Esophagus squamous epithelium (tissue), 4 donors: Measurements from ENCODE around the gene CAMTA1.

Experiments used
- CTCF ChIP-seq, 6 experiments: fragments of 450-650 bp in 4 of 6; fragments of 200-600 bp in 2 of 6; sonication (generic) in 2 of 6; IDR thresholded peaks; one replicate each; pipeline ENCODE4 v1.5.1; 2016 to 2019; ENCODE audit warnings: antibody characterized with exemption in 6 of 6, mild to moderate bottlenecking in 4 of 6, moderate library complexity in 4 of 6
- POLR2A ChIP-seq, 4 donors: fragments of 450-650 bp; IDR thresholded peaks; one replicate each; pipeline ENCODE4 v1.6.1; 2017; ENCODE audit warnings: antibody characterized with exemption in 4 of 4, mild to moderate bottlenecking in 4 of 4, moderate library complexity in 3 of 4

- no peak for TF ChIP-seq CTCF (IDR thresholded peaks at IDR 0.05)
- TF ChIP-seq POLR2A (IDR thresholded peaks at IDR 0.05) = no peak
These were observed 637.3 kb downstream of the CAMTA1 start for GRCh38 chr1:7422561-7422960.
